Liver (tissue), 3 donors: ENCODE data around the gene LBX1.
"Not testable (repeated sequence)": the region's sequence is repeated elsewhere in the genome, so short reads cannot be mapped to it uniquely, and the experiment has no call there.

Source experiments
- HNF4G ChIP-seq: IDR thresholded peaks from 2 replicates; pipeline ENCODE4 v1.6.1; 2016; ENCODE audit warnings: antibody characterized with exemption
- NR2F2 ChIP-seq: IDR thresholded peaks from 2 replicates; pipeline ENCODE4 v1.6.1; 2016; ENCODE audit warnings: antibody characterized with exemption
- SP1 ChIP-seq: IDR thresholded peaks from 2 replicates; pipeline ENCODE4 v1.6.1; 2018; ENCODE audit warnings: antibody characterized with exemption, mild to moderate bottlenecking
- TF ChIP-seq, protein P1 (sequence below): fragments of 150-350 bp; IDR thresholded peaks from 2 replicates; pipeline ENCODE4 v1.5.1; 2017; ENCODE audit warnings: improper control_type of control experiment, low read depth, low read length; ENCODE audit not compliant: missing input control
- donor health status: healthy.
- donor health status: healthy.

GRCh38 chr10:101198326-101198977 lies 30.8 kb downstream of the LBX1 start:
- TF ChIP-seq SP1, HNF4G, NR2F2: not testable (repeated sequence)
- TF ChIP-seq, protein P1, sequence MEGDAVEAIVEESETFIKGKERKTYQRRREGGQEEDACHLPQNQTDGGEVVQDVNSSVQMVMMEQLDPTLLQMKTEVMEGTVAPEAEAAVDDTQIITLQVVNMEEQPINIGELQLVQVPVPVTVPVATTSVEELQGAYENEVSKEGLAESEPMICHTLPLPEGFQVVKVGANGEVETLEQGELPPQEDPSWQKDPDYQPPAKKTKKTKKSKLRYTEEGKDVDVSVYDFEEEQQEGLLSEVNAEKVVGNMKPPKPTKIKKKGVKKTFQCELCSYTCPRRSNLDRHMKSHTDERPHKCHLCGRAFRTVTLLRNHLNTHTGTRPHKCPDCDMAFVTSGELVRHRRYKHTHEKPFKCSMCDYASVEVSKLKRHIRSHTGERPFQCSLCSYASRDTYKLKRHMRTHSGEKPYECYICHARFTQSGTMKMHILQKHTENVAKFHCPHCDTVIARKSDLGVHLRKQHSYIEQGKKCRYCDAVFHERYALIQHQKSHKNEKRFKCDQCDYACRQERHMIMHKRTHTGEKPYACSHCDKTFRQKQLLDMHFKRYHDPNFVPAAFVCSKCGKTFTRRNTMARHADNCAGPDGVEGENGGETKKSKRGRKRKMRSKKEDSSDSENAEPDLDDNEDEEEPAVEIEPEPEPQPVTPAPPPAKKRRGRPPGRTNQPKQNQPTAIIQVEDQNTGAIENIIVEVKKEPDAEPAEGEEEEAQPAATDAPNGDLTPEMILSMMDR = not testable (repeated sequence)
